Activated CD4-positive, CD25-positive, alpha-beta regulatory T cell (primary cell): Measurements from ENCODE around the gene GAS2L1.

Experiments
- DNase-seq, 4 experiments: peaks; one replicate each; lab custom pipeline; 2025; lab: John Stamatoyannopoulos, UW

GAS2L1 gene

GRCh38 chr22:29310065-29310862 is 3.8 kb downstream of the GAS2L1 start:
- DNase-seq: no peak

- DNase-seq: no peak
Observed at GRCh38 chr22:29310863-29311339, 4.5 kb downstream of the GAS2L1 start.

- DNase-seq: no peak
Observed at GRCh38 chr22:29311464-29312217, 5.2 kb downstream of the GAS2L1 start.

- no peak for DNase-seq
Observed at GRCh38 chr22:29312218-29313125, 6.0 kb downstream of the GAS2L1 start.

- DNase-seq: no peak
Observed at GRCh38 chr22:29313126-29313575, 6.7 kb downstream of the GAS2L1 start.

- no peak for DNase-seq
Observed at GRCh38 chr22:29313576-29314466, 7.4 kb downstream of the GAS2L1 start.

- no peak for DNase-seq
Observed at GRCh38 chr22:29314537-29315285, 8.3 kb downstream of the GAS2L1 start.

- no peak for DNase-seq
Observed at GRCh38 chr22:29315286-29316140, 9.1 kb downstream of the GAS2L1 start, which contains the start of gene RASL10A. RASL10A (minus strand) TSS chr22:29315697; CDS start chr22:29315246, 451 bp downstream.

GRCh38 chr22:29316141-29316828 is 9.8 kb downstream of the GAS2L1 start:
- no peak for DNase-seq

- no peak for DNase-seq
Observed at GRCh38 chr22:29317827-29318454, 11.5 kb downstream of the GAS2L1 start.

GRCh38 chr22:29319072-29319471 is 12.6 kb downstream of the GAS2L1 start:
- DNase-seq: no peak

GRCh38 chr22:29320546-29320945 is 14.1 kb downstream of the GAS2L1 start:
- DNase-seq: no peak

GRCh38 chr22:29323641-29324040 is 17.2 kb downstream of the GAS2L1 start:
- DNase-seq: no peak

- no peak for DNase-seq
Observed at GRCh38 chr22:29325356-29325755, 18.9 kb downstream of the GAS2L1 start.

GRCh38 chr22:29325785-29326315 is 19.4 kb downstream of the GAS2L1 start:
- no peak for DNase-seq

- DNase-seq: no peak
Observed at GRCh38 chr22:29326481-29326880, 20.0 kb downstream of the GAS2L1 start.

GRCh38 chr22:29327089-29327764 is 20.8 kb downstream of the GAS2L1 start:
- DNase-seq: no peak
